H1 (cell line): Measurements from ENCODE around the gene IL10. TPM values are rescaled to one million over a fixed set of nuclear protein-coding genes. Genes with fewer than 3 reads are reported as not detected.

Experiments
- CTCF ChIA-PET: fragments of 300-600 bp; sonication (Branson Sonifier 250); formaldehyde crosslinking; loops from one replicate; lab custom pipeline; 2021; ENCODE audit not compliant: partially characterized antibody; lab: Charles Lee
- POLR2A ChIA-PET: fragments of 300-600 bp; sonication (Branson Sonifier 250); formaldehyde crosslinking; loops from one replicate; lab custom pipeline; 2021; ENCODE audit warnings: inconsistent platforms; ENCODE audit not compliant: partially characterized antibody; lab: Charles Lee
- DNase-seq, 2 experiments: peaks; one replicate each; pipeline versions ENCODE4 v3.0.0 to v3.0.0-alpha.2; 2010 to 2022; ENCODE audit warnings: low spot score in 2 of 2, low read depth in 1 of 2, mixed read lengths in 1 of 2
- FAIRE-seq: peaks from 2 replicates; lab custom pipeline; 2011; peaks lifted over from hg19 to GRCh38; lab: Jason Lieb, UNC
- H2AFZ ChIP-seq: 2 replicates; pipeline ENCODE4 v1.8.1; 2012; ENCODE audit warnings: low read length, inconsistent platforms
- H2AK5ac ChIP-seq: 2 replicates; pipeline ENCODE4 v1.6.1; 2013; ENCODE audit warnings: low read depth, low read length
- H2BK120ac ChIP-seq: replicated peaks from 2 replicates; pipeline ENCODE3; 2013; ENCODE audit warnings: low read depth, low read length, inconsistent platforms
- H2BK12ac ChIP-seq: 2 replicates; pipeline ENCODE4 v1.6.1; 2013; ENCODE audit warnings: low read depth, low read length
- H2BK15ac ChIP-seq: 2 replicates; pipeline ENCODE4 v1.6.1; 2013; ENCODE audit warnings: low read length
- H2BK20ac ChIP-seq: 2 replicates; pipeline ENCODE4 v1.6.1; 2013; ENCODE audit warnings: low read length
- H2BK5ac ChIP-seq: 2 replicates; pipeline ENCODE4 v1.6.1; 2013; ENCODE audit warnings: low read depth, low read length
- H3K14ac ChIP-seq: 2 replicates; pipeline ENCODE4 v1.6.1; 2013; ENCODE audit warnings: inconsistent platforms; ENCODE audit not compliant: insufficient read length
- H3K18ac ChIP-seq: 2 replicates; pipeline ENCODE4 v1.6.1; 2013; ENCODE audit warnings: low read length; ENCODE audit errors: extremely low read depth
- H3K23ac ChIP-seq: 2 replicates; pipeline ENCODE4 v1.6.1; 2013; ENCODE audit warnings: inconsistent platforms; ENCODE audit not compliant: insufficient read length
- H3K23me2 ChIP-seq: 2 replicates; pipeline ENCODE4 v1.6.1; 2013; ENCODE audit warnings: low read depth, low read length
- H3K27ac ChIP-seq: 2 replicates; pipeline ENCODE4 v1.6.1; 2011; ENCODE audit warnings: low read depth, low read length, inconsistent platforms
- H3K27me3 ChIP-seq, 4 experiments: replicated peaks in 1 of 4; 1 replicate in 1 of 4; 2 replicates in 3 of 4; pipeline versions ENCODE4 v1.6.1 to v1.8.1; 2011 to 2013; ENCODE audit warnings: low read length in 3 of 4, mild to moderate bottlenecking in 3 of 4, inconsistent platforms in 2 of 4, mixed read lengths in 2 of 4, moderate library complexity in 1 of 4; ENCODE audit not compliant: control insufficient read depth in 3 of 4, insufficient read depth in 3 of 4; ENCODE audit errors: extremely low read depth in 1 of 4
- H3K36me3 ChIP-seq, 4 experiments: 2 replicates each; pipeline versions ENCODE4 v1.6.1 to v1.8.1; 2011 to 2013; ENCODE audit warnings: mild to moderate bottlenecking in 4 of 4, low read length in 3 of 4, moderate library complexity in 2 of 4, control low read depth in 1 of 4, inconsistent platforms in 1 of 4; ENCODE audit not compliant: insufficient read depth in 4 of 4, control insufficient read depth in 2 of 4
- H3K4ac ChIP-seq: replicated peaks from 2 replicates; pipeline ENCODE3; 2013; ENCODE audit warnings: low read length, low read depth, mixed read lengths, inconsistent platforms; ENCODE audit not compliant: insufficient read length
- H3K4me1 ChIP-seq, 4 experiments: replicated peaks in 1 of 4; 1 replicate in 1 of 4; 2 replicates in 3 of 4; pipeline versions ENCODE4 v1.6.1 to v1.8.1; 2011 to 2013; ENCODE audit warnings: low read length in 3 of 4, inconsistent platforms in 2 of 4, mixed read lengths in 1 of 4; ENCODE audit not compliant: insufficient read depth in 4 of 4, control insufficient read depth in 3 of 4
- H3K4me2 ChIP-seq, 2 experiments: 2 replicates each; pipeline versions ENCODE4 v1.6.1 to v1.8.1; 2011 to 2013; ENCODE audit warnings: low read depth in 2 of 2, low read length in 2 of 2, control low read depth in 1 of 2, inconsistent platforms in 1 of 2, mild to moderate bottlenecking in 1 of 2; ENCODE audit not compliant: insufficient read depth in 1 of 2
- H3K4me3 ChIP-seq, 4 experiments: fragments of 200-600, 300-600 bp in 1 of 4; sonication (generic), shearing (Covaris generic), sonication (Bioruptor Twin) in 1 of 4; 2 replicates each; pipeline versions ENCODE4 v1.5.1 to v1.8.1; 2011 to 2016; ENCODE audit warnings: low read length in 4 of 4, low read depth in 3 of 4, control low read depth in 2 of 4, inconsistent platforms in 2 of 4, mild to moderate bottlenecking in 2 of 4, mixed read lengths in 1 of 4, moderate library complexity in 1 of 4; ENCODE audit not compliant: insufficient read depth in 2 of 4; ENCODE audit errors: extremely low read depth in 1 of 4
- H3K56ac ChIP-seq: replicated peaks from 2 replicates; pipeline ENCODE3; 2013; ENCODE audit warnings: low read depth, mild to moderate bottlenecking, mixed read lengths, low read length, inconsistent platforms; ENCODE audit not compliant: insufficient read length
- H3K79me1 ChIP-seq: 2 replicates; pipeline ENCODE4 v1.6.1; 2013; ENCODE audit warnings: low read depth, low read length, control low read depth
- H3K79me2 ChIP-seq, 2 experiments: 2 replicates each; pipeline versions ENCODE4 v1.6.1 to v1.8.1; 2012 to 2013; ENCODE audit warnings: low read length in 2 of 2, mild to moderate bottlenecking in 2 of 2, inconsistent platforms in 1 of 2; ENCODE audit not compliant: insufficient read depth in 2 of 2, control insufficient read depth in 1 of 2
- H3K9ac ChIP-seq, 4 experiments: replicated peaks in 1 of 4; 1 replicate in 1 of 4; 2 replicates in 3 of 4; pipeline versions ENCODE4 v1.6.1 to v1.8.1; 2011 to 2013; ENCODE audit warnings: low read depth in 3 of 4, low read length in 3 of 4, control low read depth in 2 of 4, mild to moderate bottlenecking in 2 of 4, moderate library complexity in 2 of 4, inconsistent platforms in 1 of 4; ENCODE audit errors: extremely low read depth in 1 of 4
- H3K9me3 ChIP-seq, 2 experiments: 2 replicates each; pipeline versions ENCODE4 v1.6.1 to v1.8.1; 2012 to 2013; ENCODE audit warnings: mild to moderate bottlenecking in 2 of 2, moderate library complexity in 2 of 2, control low read depth in 1 of 2, inconsistent platforms in 1 of 2, low read depth in 1 of 2, low read length in 1 of 2, mixed read lengths in 1 of 2; ENCODE audit not compliant: insufficient read depth in 2 of 2
- H4K20me1 ChIP-seq, 2 experiments: replicated peaks in 1 of 2; 2 replicates each; pipeline versions ENCODE3 to v1.8.1; 2011 to 2013; ENCODE audit warnings: inconsistent platforms in 2 of 2, low read length in 2 of 2, mild to moderate bottlenecking in 1 of 2; ENCODE audit not compliant: insufficient read depth in 2 of 2, control insufficient read depth in 1 of 2
- H4K5ac ChIP-seq: 2 replicates; pipeline ENCODE4 v1.6.1; 2013; ENCODE audit warnings: low read length, low read depth, mixed read lengths, inconsistent platforms; ENCODE audit not compliant: insufficient read length
- H4K8ac ChIP-seq: 2 replicates; pipeline ENCODE4 v1.8.0; 2013; ENCODE audit warnings: mild to moderate bottlenecking, moderate library complexity, low read length, inconsistent platforms; ENCODE audit not compliant: insufficient read depth; ENCODE audit errors: extremely low read depth
- H4K91ac ChIP-seq: replicated peaks from 2 replicates; pipeline ENCODE3; 2013; ENCODE audit warnings: low read length, mixed read lengths, inconsistent platforms; ENCODE audit not compliant: insufficient read length
- CHD1 ChIP-seq: IDR thresholded peaks from 2 replicates; pipeline ENCODE4 v1.6.1; 2012; ENCODE audit warnings: low read depth, low read length, improper control_type of control experiment
- FOSL1 ChIP-seq: IDR thresholded peaks from 2 replicates; pipeline ENCODE4 v1.6.1; 2011; ENCODE audit warnings: mild to moderate bottlenecking, low read depth, low read length, moderate library complexity; ENCODE audit not compliant: insufficient read depth
- KDM5A ChIP-seq: fragments of 200-600 bp; IDR thresholded peaks from 2 replicates; pipeline ENCODE4 v1.7.1; 2012; ENCODE audit warnings: mild to moderate bottlenecking, low read length, inconsistent platforms, mixed read lengths
- RFX5 ChIP-seq: IDR thresholded peaks from 2 replicates; pipeline ENCODE4 v1.6.1; 2011; ENCODE audit warnings: low read depth, low read length, improper control_type of control experiment, borderline replicate concordance
- SIN3A ChIP-seq, 2 experiments: IDR thresholded peaks in 1 of 2; conservative IDR thresholded peaks in 1 of 2; 2 replicates each; pipeline ENCODE4 v1.6.1; 2011 to 2012; ENCODE audit warnings: low read length in 2 of 2, improper control_type of control experiment in 1 of 2, low read depth in 1 of 2, mild to moderate bottlenecking in 1 of 2
- TAF1 ChIP-seq: IDR thresholded peaks from 2 replicates; pipeline ENCODE4 v1.6.1; 2011; ENCODE audit warnings: mild to moderate bottlenecking, low read depth, low read length
- TEAD4 ChIP-seq: IDR thresholded peaks from 2 replicates; pipeline ENCODE4 v1.6.1; 2012; ENCODE audit warnings: low read depth, low read length, inconsistent platforms, mixed read lengths
- ZNF274 ChIP-seq: IDR thresholded peaks from 2 replicates; pipeline ENCODE4 v1.7.0; 2012; ENCODE audit warnings: low read length, borderline replicate concordance; ENCODE audit errors: extremely low read depth
- WGBS, 2 experiments: shearing (Covaris generic) in 1 of 2; methylation state at CpG; one replicate each; pipeline versions ENCODE4 v1.1.6 to v1.1.7; 2013 to 2015; ENCODE audit warnings: low lambda C conversion rate in 2 of 2, mixed read lengths in 2 of 2, inconsistent platforms in 1 of 2, low coverage in 1 of 2, missing lambda C conversion rate in 1 of 2; ENCODE audit not compliant: insufficient replicate concordance in 2 of 2, insufficient coverage in 1 of 2, insufficient read length in 1 of 2; ENCODE audit errors: extremely low coverage in 1 of 2, missing lambda C conversion rate in 1 of 2; 5-methylcytosine and 5-hydroxymethylcytosine counted together
- polyA plus RNA-seq, 7 experiments: library from polyadenylated mRNA; depleted of rRNA in 3 of 7; stranded (reverse) in 5 of 7; unstranded in 2 of 7; fragments of >200 nt in 5 of 7; fragments of 200-250 nt in 2 of 7; gene quantifications; 1 replicate in 5 of 7; 2 replicates in 1 of 7; 4 replicates in 1 of 7; pipeline versions ENCODE4 v1.2.1 to v1.2.3, GENCODE V29; 2011 to 2013; ENCODE audit warnings: missing spikeins in 2 of 7, mixed read lengths in 2 of 7
- total RNA-seq: library from RNA; stranded (reverse); fragmentation: NEBNext Ultra II Directional; extraction: Animal tissue kit (Norgen Biotek cat#: 25700); gene quantifications from 2 replicates; pipeline ENCODE4 v1.2.1, GENCODE V29; 2021

IL10 gene
- total and polyA plus RNA-seq, 2 of the 8 experiments (the other 6 are each of a cell fraction or from before 2014, with no cell fraction given): not detected

DNA sequence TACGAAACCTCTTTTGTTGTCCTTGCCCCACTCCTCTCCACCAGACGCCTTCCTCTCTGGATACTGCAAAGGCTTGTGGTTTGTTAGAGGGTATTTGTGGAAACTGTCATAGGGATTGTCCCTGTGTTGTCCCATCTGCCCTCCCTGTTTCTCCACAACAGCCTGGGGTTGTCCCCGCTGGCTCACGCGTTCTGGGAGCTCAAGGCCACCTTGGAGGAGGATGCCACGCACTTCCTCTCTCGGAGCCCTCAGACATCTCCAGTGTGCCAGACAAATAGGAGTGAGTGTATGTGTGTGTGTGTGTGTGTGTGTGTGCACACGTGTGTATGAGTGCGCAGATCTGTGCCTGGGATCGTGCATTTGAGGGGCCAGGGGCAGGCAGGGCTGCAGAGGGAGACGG, 39.3 kb downstream of the IL10 start:
- Histone ChIP-seq H3K4ac (no peak overlapping the region), H3K23ac (no peak overlapping the region), H4K8ac (no peak overlapping the region), H2BK15ac (no peak overlapping the region), H2AFZ (no peak overlapping the region), H2BK120ac (no peak overlapping the region), H3K56ac (no peak overlapping the region), H4K5ac (no peak overlapping the region), H4K91ac (no peak overlapping the region), H3K4me1 (no peaks in the 10 kb centered on the region), H3K23me2 (no peaks in the 10 kb centered on the region), H3K9me3 (no peaks in the 10 kb centered on the region), H2BK12ac (no peak overlapping the region), H2BK5ac (no peak overlapping the region), H3K4me3 (no peak overlapping the region), H3K27ac (no peak overlapping the region), H2AK5ac (no peak overlapping the region), H3K36me3 (peaks cover 3 to 20% (median 4%) of the 10 kb centered on the region in 4 experiments; a peak in 4 of 8 replicates), H3K9ac (no peak overlapping the region), H4K20me1 (peaks cover 2 to 5% of the 10 kb centered on the region in 2 experiments), H3K27me3 (no peaks in the 10 kb centered on the region), H3K79me2 (no peaks in the 10 kb centered on the region), H3K18ac (no peak overlapping the region), H3K4me2 (no peak overlapping the region), H2BK20ac (no peak overlapping the region), H3K79me1 (no peaks in the 10 kb centered on the region; the same call in 1 of the 2 replicates), H3K14ac (no peak overlapping the region)
- WGBS, 2 experiments: 89% methylated on average over 11 of the region's 11 CpGs; no CpG with 5 or more reads in 1 of the 2 experiments
- no peak for DNase-seq
- FAIRE-seq: no peak
- CTCF ChIA-PET: interaction anchor here (0.9 to 8.0 kb wide), 16 partner anchors 8 to 249 kb away, joined by 3 to 81 read pairs (median 8); no protein-coding TSS in a partner anchor
- POLR2A ChIA-PET: interaction anchor here (1.2 kb wide), 1 partner anchor 33 kb away, joined by 3 read pairs; no protein-coding TSS in a partner anchor
- TF ChIP-seq KDM5A (no peak), SIN3A (conservative IDR thresholded peaks at IDR 0.05 in 1 of 2, IDR thresholded peaks at IDR 0.05 in 1 of 2; ENCODE audit: low read depth in 1 of 2, low read length in 2 of 2) (no peak), RFX5 (no peak), ZNF274 (no peak), CHD1 (no peak), TEAD4 (no peak), TAF1 (no peak), FOSL1 (no peak)
